A673 (cell line): ENCODE measurements around the gene CELF3.

Experiments used
- EZH2 ChIP-seq: fragments of 200-600 bp; sonication (generic); IDR thresholded peaks from 2 replicates; pipeline ENCODE4 v1.6.1; 2017; ENCODE audit warnings: borderline replicate concordance, low read depth, mild to moderate bottlenecking, mixed read lengths, antibody characterized with exemption, low read length; ENCODE audit not compliant: poor library complexity, severe bottlenecking
- TF ChIP-seq, protein P1 (sequence below): fragments of 300-800, 200-600 bp; sonication (generic); conservative IDR thresholded peaks from 2 replicates; pipeline ENCODE4 v1.5.1; 2017; ENCODE audit warnings: low read depth, mild to moderate bottlenecking, antibody characterized with exemption, low read length, moderate library complexity, mixed read lengths

DNA sequence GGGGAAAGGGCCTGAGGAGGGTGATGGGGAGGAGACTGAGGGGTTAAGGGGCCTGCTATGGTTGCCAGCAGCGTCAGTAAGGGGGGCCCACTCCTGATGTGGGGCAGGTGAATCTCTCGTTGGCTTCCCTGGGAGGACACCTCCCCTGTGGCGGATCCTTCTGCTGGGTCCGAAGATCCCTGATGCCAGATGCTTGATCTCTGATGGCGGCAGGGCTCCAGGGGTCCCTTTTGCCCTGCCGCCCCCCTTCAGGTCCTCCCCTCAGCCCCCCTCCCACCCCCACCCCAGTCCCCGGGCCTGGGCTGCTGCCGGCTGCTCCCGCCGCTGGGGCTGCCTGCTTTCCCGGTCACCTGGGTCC is 219 bp downstream of the CELF3 start:
- TF ChIP-seq, protein P1, sequence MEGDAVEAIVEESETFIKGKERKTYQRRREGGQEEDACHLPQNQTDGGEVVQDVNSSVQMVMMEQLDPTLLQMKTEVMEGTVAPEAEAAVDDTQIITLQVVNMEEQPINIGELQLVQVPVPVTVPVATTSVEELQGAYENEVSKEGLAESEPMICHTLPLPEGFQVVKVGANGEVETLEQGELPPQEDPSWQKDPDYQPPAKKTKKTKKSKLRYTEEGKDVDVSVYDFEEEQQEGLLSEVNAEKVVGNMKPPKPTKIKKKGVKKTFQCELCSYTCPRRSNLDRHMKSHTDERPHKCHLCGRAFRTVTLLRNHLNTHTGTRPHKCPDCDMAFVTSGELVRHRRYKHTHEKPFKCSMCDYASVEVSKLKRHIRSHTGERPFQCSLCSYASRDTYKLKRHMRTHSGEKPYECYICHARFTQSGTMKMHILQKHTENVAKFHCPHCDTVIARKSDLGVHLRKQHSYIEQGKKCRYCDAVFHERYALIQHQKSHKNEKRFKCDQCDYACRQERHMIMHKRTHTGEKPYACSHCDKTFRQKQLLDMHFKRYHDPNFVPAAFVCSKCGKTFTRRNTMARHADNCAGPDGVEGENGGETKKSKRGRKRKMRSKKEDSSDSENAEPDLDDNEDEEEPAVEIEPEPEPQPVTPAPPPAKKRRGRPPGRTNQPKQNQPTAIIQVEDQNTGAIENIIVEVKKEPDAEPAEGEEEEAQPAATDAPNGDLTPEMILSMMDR: no peak
- TF ChIP-seq EZH2: no peak
